HAP-1 (cell line): Measurements from ENCODE around the gene HSF5.
A peak's percentile ranks its signal among the peaks of the same experiment; 100 is the strongest.
"Not testable (repeated sequence)": the region's sequence is repeated elsewhere in the genome, so short reads cannot be mapped to it uniquely, and the experiment has no call there.

Source experiments
- DNase-seq, 2 experiments: peaks; one replicate each; pipeline ENCODE4 v3.0.0-alpha.2; 2016 to 2020; ENCODE audit warnings: low spot score in 2 of 2
- H3K27me3 ChIP-seq: fragments of 250-450 bp; sonication (Bioruptor Pico); 2 replicates; pipeline ENCODE4 v1.5.1; 2020; ENCODE audit warnings: low read depth, mild to moderate bottlenecking, moderate library complexity
- H3K36me3 ChIP-seq: fragments of 250-450 bp; sonication (Bioruptor Pico); replicated peaks from 2 replicates; pipeline ENCODE4 v1.5.1; 2020; ENCODE audit warnings: mild to moderate bottlenecking
- H3K4me1 ChIP-seq: fragments of 250-450 bp; sonication (Bioruptor Pico); 2 replicates; pipeline ENCODE4 v1.5.1; 2020; ENCODE audit warnings: mild to moderate bottlenecking
- H3K4me3 ChIP-seq: fragments of 250-450 bp; sonication (Bioruptor Pico); 2 replicates; pipeline ENCODE4 v1.5.1; 2020; ENCODE audit warnings: mild to moderate bottlenecking, moderate library complexity
- H3K9me3 ChIP-seq: fragments of 250-450 bp; sonication (Bioruptor Pico); 2 replicates; pipeline ENCODE4 v1.5.1; 2020; ENCODE audit warnings: mild to moderate bottlenecking, moderate library complexity
- in situ Hi-C: fragments of 300-500 bp; cut with MboI; formaldehyde crosslinking; loops from 3 replicates; pipeline ENCODE4 v1.14.3; 2020; ENCODE audit warnings: low sequenced_read_pairs, inconsistent platforms, mixed read lengths

HSF5 gene

GRCh38 chr17:58484600-58484999 is 3.6 kb downstream of the HSF5 start:
- Histone ChIP-seq H3K36me3 (peaks cover 3% of the 10 kb centered on the region; the same call in 1 of the 2 replicates), H3K27me3 (peaks cover 14% of the 10 kb centered on the region), H3K9me3 (no peaks in the 10 kb centered on the region), H3K4me1 (no peaks in the 10 kb centered on the region), H3K4me3 (no peak overlapping the region)
- in situ Hi-C loops: no loop called here
- DNase-seq: no peak

- H3K4me3 ChIP-seq, H3K9me3 ChIP-seq, H3K4me1 ChIP-seq, DNase-seq, in situ Hi-C loops, H3K36me3 ChIP-seq: not testable (repeated sequence)
- H3K27me3 ChIP-seq: peaks cover 14% of the 10 kb centered on the region
Measured at GRCh38 chr17:58481798-58482197, 6.4 kb downstream of the HSF5 start.

GRCh38 chr17:58480090-58480489 is 8.1 kb downstream of the HSF5 start:
- no peaks in the 10 kb centered on the region for H3K36me3 ChIP-seq
- no peaks in the 10 kb centered on the region for H3K4me1 ChIP-seq
- DNase-seq: no peak
- H3K27me3 ChIP-seq: peaks cover 25% of the 10 kb centered on the region
- in situ Hi-C loops: no loop called here
- H3K4me3 ChIP-seq: no peak overlapping the region
- no peaks in the 10 kb centered on the region for H3K9me3 ChIP-seq

GRCh38 chr17:58476812-58477211 is 11.4 kb downstream of the HSF5 start:
- H3K4me3 ChIP-seq: no peak overlapping the region
- no peaks in the 10 kb centered on the region for H3K36me3 ChIP-seq
- no peaks in the 10 kb centered on the region for H3K9me3 ChIP-seq
- H3K27me3 ChIP-seq: peaks cover 29% of the 10 kb centered on the region
- H3K4me1 ChIP-seq: no peaks in the 10 kb centered on the region
- in situ Hi-C loops: no loop called here
- no peak for DNase-seq

GRCh38 chr17:58475985-58476384 is 12.2 kb downstream of the HSF5 start:
- Histone ChIP-seq H3K27me3 (peaks cover 27% of the 10 kb centered on the region), H3K36me3 (no peaks in the 10 kb centered on the region), H3K9me3 (no peaks in the 10 kb centered on the region), H3K4me3 (no peak overlapping the region), H3K4me1 (no peaks in the 10 kb centered on the region)
- DNase-seq: no peak
- in situ Hi-C loops: no loop called here

- no peaks in the 10 kb centered on the region for H3K9me3 ChIP-seq
- H3K4me1 ChIP-seq: no peaks in the 10 kb centered on the region
- H3K4me3 ChIP-seq: no peak overlapping the region
- in situ Hi-C loops: no loop called here
- H3K36me3 ChIP-seq: no peaks in the 10 kb centered on the region
- H3K27me3 ChIP-seq: peaks cover 51% of the 10 kb centered on the region
- DNase-seq: no peak
Measured at GRCh38 chr17:58470356-58470755, 17.9 kb downstream of the HSF5 start.

GRCh38 chr17:58468944-58469343 is 19.3 kb downstream of the HSF5 start:
- Histone ChIP-seq H3K4me3 (no peak overlapping the region), H3K4me1 (no peaks in the 10 kb centered on the region; the same call in 1 of the 2 replicates), H3K36me3 (no peaks in the 10 kb centered on the region), H3K9me3 (no peaks in the 10 kb centered on the region), H3K27me3 (peaks cover 46% of the 10 kb centered on the region)
- in situ Hi-C loops: no loop called here
- DNase-seq: no peak

- Histone ChIP-seq H3K4me3 (no peak overlapping the region), H3K36me3 (no peaks in the 10 kb centered on the region), H3K9me3 (no peaks in the 10 kb centered on the region), H3K27me3 (no peaks in the 10 kb centered on the region; the same call in 1 of the 2 replicates), H3K4me1 (no peaks in the 10 kb centered on the region; the same call in 1 of the 2 replicates)
- DNase-seq: no peak
- in situ Hi-C loops: no loop called here
Measured at GRCh38 chr17:58455491-58455890, 32.7 kb downstream of the HSF5 start.

GRCh38 chr17:58452738-58453137 is 35.5 kb downstream of the HSF5 start:
- Histone ChIP-seq H3K4me1 (no peaks in the 10 kb centered on the region; the same call in 1 of the 2 replicates), H3K27me3 (no peaks in the 10 kb centered on the region; the same call in 1 of the 2 replicates), H3K4me3 (no peak overlapping the region), H3K36me3 (no peaks in the 10 kb centered on the region), H3K9me3 (no peaks in the 10 kb centered on the region)
- no peak for DNase-seq
- in situ Hi-C loops: no loop called here

- in situ Hi-C loops: loop anchor here (5.0 kb wide), 1 partner anchor 130 kb away; no protein-coding TSS in a partner anchor
- H3K36me3 ChIP-seq: no peaks in the 10 kb centered on the region
- no peaks in the 10 kb centered on the region for H3K4me1 ChIP-seq
- H3K27me3 ChIP-seq: 0 out of 2 replicates have a peak, but pooled peaks cover 3% of the 10 kb centered on the region
- no peak overlapping the region for H3K4me3 ChIP-seq
- no peaks in the 10 kb centered on the region for H3K9me3 ChIP-seq
- peak; percentile 67 to 86 for DNase-seq
Measured at GRCh38 chr17:58447039-58447975, 40.9 kb downstream of the HSF5 start.

GRCh38 chr17:58446086-58446485 is 42.1 kb downstream of the HSF5 start:
- Histone ChIP-seq H3K27me3 (peaks cover 7% of the 10 kb centered on the region; the same call in 1 of the 2 replicates), H3K4me3 (no peak overlapping the region), H3K9me3 (no peaks in the 10 kb centered on the region), H3K36me3 (no peaks in the 10 kb centered on the region), H3K4me1 (no peaks in the 10 kb centered on the region)
- DNase-seq: no peak
- in situ Hi-C loops: loop anchor here (5.0 kb wide), 1 partner anchor 129 kb away; no protein-coding TSS in a partner anchor

- Histone ChIP-seq H3K36me3 (no peaks in the 10 kb centered on the region), H3K9me3 (no peaks in the 10 kb centered on the region), H3K4me3 (no peak overlapping the region), H3K27me3 (peaks cover 15% of the 10 kb centered on the region), H3K4me1 (no peaks in the 10 kb centered on the region)
- no peak for DNase-seq
- in situ Hi-C loops: no loop called here
Measured at GRCh38 chr17:58436805-58437239, 51.4 kb downstream of the HSF5 start.

GRCh38 chr17:58436245-58436644 is 52.0 kb downstream of the HSF5 start:
- Histone ChIP-seq H3K4me3 (no peak overlapping the region), H3K9me3 (no peaks in the 10 kb centered on the region), H3K36me3 (no peaks in the 10 kb centered on the region), H3K27me3 (peaks cover 12% of the 10 kb centered on the region), H3K4me1 (no peaks in the 10 kb centered on the region)
- no peak for DNase-seq
- in situ Hi-C loops: no loop called here

- DNase-seq: no peak
- Histone ChIP-seq H3K36me3 (no peaks in the 10 kb centered on the region), H3K27me3 (peaks cover 7% of the 10 kb centered on the region), H3K4me3 (no peak overlapping the region), H3K4me1 (no peaks in the 10 kb centered on the region), H3K9me3 (no peaks in the 10 kb centered on the region)
- in situ Hi-C loops: no loop called here
Measured at GRCh38 chr17:58432806-58433573, 55.2 kb downstream of the HSF5 start.
